ENCODE measurements around the gene VN1R5. TPM values are rescaled to one million over a fixed set of nuclear protein-coding genes. Genes with fewer than 3 reads are reported as not detected.
"Not testable (repeated sequence)": the region's sequence is repeated elsewhere in the genome, so short reads cannot be mapped to it uniquely, and the experiment has no call there.

VN1R5 gene
- total RNA-seq, 2 experiments from 2014 or later: not detected

- POLR2A ChIA-PET: no interaction called here
- no peaks in the 10 kb centered on the region for H3K27me3 Mint-ChIP-seq (ENCODE audit: low read depth)
- H3K27ac Mint-ChIP-seq: no peak overlapping the region
- no peak for ATAC-seq
- H3K9me3 Mint-ChIP-seq (ENCODE audit: insufficient read depth): no peaks in the 10 kb centered on the region
- H3K4me3 Mint-ChIP-seq: no peak overlapping the region
- CTCF ChIA-PET: no interaction called here
- no peaks in the 10 kb centered on the region for H3K4me1 Mint-ChIP-seq (ENCODE audit: low read depth)
- DNase-seq: no peak
- no peaks in the 10 kb centered on the region for H3K36me3 Mint-ChIP-seq (ENCODE audit: low read depth)
These were observed 21.3 kb downstream of the VN1R5 start for GRCh38 chr1:247277191-247277590.

GRCh38 chr1:247281001-247281574, 25.2 kb downstream of the VN1R5 start:
- Mint-ChIP-seq H3K9me3 (ENCODE audit: insufficient read depth) (no peaks in the 10 kb centered on the region), H3K27ac (no peak overlapping the region), H3K4me3 (no peak overlapping the region), H3K27me3 (ENCODE audit: low read depth) (no peaks in the 10 kb centered on the region), H3K36me3 (ENCODE audit: low read depth) (no peaks in the 10 kb centered on the region), H3K4me1 (ENCODE audit: low read depth) (no peaks in the 10 kb centered on the region)
- ATAC-seq: no peak
- CTCF ChIA-PET: no interaction called here
- no peak for DNase-seq
- POLR2A ChIA-PET: no interaction called here

GRCh38 chr1:247286134-247286670, 30.3 kb downstream of the VN1R5 start:
- no peak overlapping the region for H3K27ac Mint-ChIP-seq
- ChIA-PET CTCF (no interaction called here), POLR2A (no interaction called here)
- peaks cover 13% of the 10 kb centered on the region for H3K9me3 Mint-ChIP-seq (ENCODE audit: insufficient read depth)
- no peaks in the 10 kb centered on the region for H3K27me3 Mint-ChIP-seq (ENCODE audit: low read depth)
- DNase-seq (no peak), ATAC-seq (no peak)
- H3K36me3 Mint-ChIP-seq (ENCODE audit: low read depth): no peaks in the 10 kb centered on the region
- no peak overlapping the region for H3K4me3 Mint-ChIP-seq
- peaks cover 2% of the 10 kb centered on the region for H3K4me1 Mint-ChIP-seq (ENCODE audit: low read depth)

GRCh38 chr1:247287460-247287859, 31.6 kb downstream of the VN1R5 start:
- Mint-ChIP-seq H3K4me1 (ENCODE audit: low read depth) (peaks cover 12% of the 10 kb centered on the region), H3K9me3 (ENCODE audit: insufficient read depth) (peaks cover 13% of the 10 kb centered on the region), H3K4me3 (no peak overlapping the region), H3K27ac (no peak overlapping the region), H3K27me3 (ENCODE audit: low read depth) (no peaks in the 10 kb centered on the region), H3K36me3 (ENCODE audit: low read depth) (no peaks in the 10 kb centered on the region)
- no peak for DNase-seq
- no peak for ATAC-seq
- ChIA-PET POLR2A (no interaction called here), CTCF (no interaction called here)

GRCh38 chr1:247288341-247288740, 32.5 kb downstream of the VN1R5 start:
- no peak overlapping the region for H3K27ac Mint-ChIP-seq
- DNase-seq: no peak
- ATAC-seq: no peak
- H3K9me3 Mint-ChIP-seq (ENCODE audit: insufficient read depth): peaks cover 13% of the 10 kb centered on the region
- ChIA-PET CTCF (no interaction called here), POLR2A (no interaction called here)
- no peak overlapping the region for H3K4me3 Mint-ChIP-seq
- H3K27me3 Mint-ChIP-seq (ENCODE audit: low read depth): no peaks in the 10 kb centered on the region
- no peaks in the 10 kb centered on the region for H3K36me3 Mint-ChIP-seq (ENCODE audit: low read depth)
- H3K4me1 Mint-ChIP-seq (ENCODE audit: low read depth): peaks cover 16% of the 10 kb centered on the region

- H3K4me3 Mint-ChIP-seq; H3K36me3 Mint-ChIP-seq (ENCODE audit: low read depth); CTCF ChIA-PET; H3K27me3 Mint-ChIP-seq (ENCODE audit: low read depth); DNase-seq; POLR2A ChIA-PET; ATAC-seq; H3K27ac Mint-ChIP-seq: not testable (repeated sequence)
- Mint-ChIP-seq H3K9me3 (ENCODE audit: insufficient read depth) (peaks cover 13% of the 10 kb centered on the region), H3K4me1 (ENCODE audit: low read depth) (peaks cover 18% of the 10 kb centered on the region)
These were observed 33.5 kb downstream of the VN1R5 start for GRCh38 chr1:247289274-247289892.

- ATAC-seq (no peak), DNase-seq (no peak)
- Mint-ChIP-seq H3K36me3 (ENCODE audit: low read depth) (no peaks in the 10 kb centered on the region), H3K9me3 (ENCODE audit: insufficient read depth) (peaks cover 13% of the 10 kb centered on the region), H3K4me1 (ENCODE audit: low read depth) (peaks cover 18% of the 10 kb centered on the region), H3K27me3 (ENCODE audit: low read depth) (no peaks in the 10 kb centered on the region), H3K27ac (no peak overlapping the region), H3K4me3 (no peak overlapping the region)
- POLR2A ChIA-PET: no interaction called here
- CTCF ChIA-PET: no interaction called here
These were observed 34.7 kb downstream of the VN1R5 start for GRCh38 chr1:247290576-247290975.

- Mint-ChIP-seq H3K27me3 (ENCODE audit: low read depth) (no peaks in the 10 kb centered on the region), H3K4me1 (ENCODE audit: low read depth) (peaks cover 18% of the 10 kb centered on the region), H3K27ac (no peak overlapping the region), H3K9me3 (ENCODE audit: insufficient read depth) (peaks cover 13% of the 10 kb centered on the region), H3K4me3 (no peak overlapping the region), H3K36me3 (ENCODE audit: low read depth) (no peaks in the 10 kb centered on the region)
- ChIA-PET POLR2A (no interaction called here), CTCF (no interaction called here)
- DNase-seq (no peak), ATAC-seq (no peak)
These were observed 35.3 kb downstream of the VN1R5 start for GRCh38 chr1:247291161-247291560.

- peaks cover 21% of the 10 kb centered on the region for H3K4me1 Mint-ChIP-seq (ENCODE audit: low read depth)
- ChIA-PET POLR2A (interaction anchor here (0.6 to 1.3 kb wide), 2 partner anchors 16 to 82 kb away, joined by 4 read pairs; no protein-coding TSS in a partner anchor), CTCF (interaction anchor here (0.8 kb wide), 1 partner anchor 33 kb away, joined by 3 read pairs; no protein-coding TSS in a partner anchor)
- no peaks in the 10 kb centered on the region for H3K36me3 Mint-ChIP-seq (ENCODE audit: low read depth)
- H3K27ac Mint-ChIP-seq: peak overlapping the region; percentile 41
- ATAC-seq (peak; percentile 84), DNase-seq (peak; percentile 57)
- H3K27me3 Mint-ChIP-seq (ENCODE audit: low read depth): no peaks in the 10 kb centered on the region
- H3K9me3 Mint-ChIP-seq (ENCODE audit: insufficient read depth): peaks cover 13% of the 10 kb centered on the region
- no peak overlapping the region for H3K4me3 Mint-ChIP-seq
These were observed 36.1 kb downstream of the VN1R5 start for GRCh38 chr1:247291833-247292561.

GRCh38 chr1:247293047-247293446, 37.2 kb downstream of the VN1R5 start:
- H3K27ac Mint-ChIP-seq: no peak overlapping the region
- ATAC-seq: no peak
- peaks cover 2% of the 10 kb centered on the region for H3K36me3 Mint-ChIP-seq (ENCODE audit: low read depth)
- peaks cover 6% of the 10 kb centered on the region for H3K9me3 Mint-ChIP-seq (ENCODE audit: insufficient read depth)
- no peak for DNase-seq
- no peak overlapping the region for H3K4me3 Mint-ChIP-seq
- no peaks in the 10 kb centered on the region for H3K27me3 Mint-ChIP-seq (ENCODE audit: low read depth)
- peaks cover 32% of the 10 kb centered on the region for H3K4me1 Mint-ChIP-seq (ENCODE audit: low read depth)
- POLR2A ChIA-PET: interaction anchor here (1.3 kb wide), 1 partner anchor 83 kb away, joined by 4 read pairs; no protein-coding TSS in a partner anchor
- CTCF ChIA-PET: interaction anchor here (2.2 kb wide), 1 partner anchor 80 kb away, joined by 7 read pairs; no protein-coding TSS in a partner anchor

- Mint-ChIP-seq H3K36me3 (ENCODE audit: low read depth) (peaks cover 5% of the 10 kb centered on the region), H3K9me3 (ENCODE audit: insufficient read depth) (no peaks in the 10 kb centered on the region), H3K27me3 (ENCODE audit: low read depth) (no peaks in the 10 kb centered on the region), H3K4me1 (ENCODE audit: low read depth) (peaks cover 42% of the 10 kb centered on the region), H3K27ac (no peak overlapping the region), H3K4me3 (no peak overlapping the region)
- ChIA-PET CTCF (interaction anchor here (2.2 kb wide), 1 partner anchor 78 kb away, joined by 7 read pairs; no protein-coding TSS in a partner anchor), POLR2A (interaction anchor here (0.6 kb wide), 1 partner anchor 37 kb away, joined by 4 read pairs; no protein-coding TSS in a partner anchor)
- ATAC-seq (no peak), DNase-seq (no peak)
These were observed 38.4 kb downstream of the VN1R5 start for GRCh38 chr1:247294282-247294681.

- H3K4me1 Mint-ChIP-seq (ENCODE audit: low read depth): peaks cover 42% of the 10 kb centered on the region
- no peak overlapping the region for H3K27ac Mint-ChIP-seq
- H3K27me3 Mint-ChIP-seq (ENCODE audit: low read depth): no peaks in the 10 kb centered on the region
- CTCF ChIA-PET: no interaction called here
- H3K36me3 Mint-ChIP-seq (ENCODE audit: low read depth): peaks cover 10% of the 10 kb centered on the region
- no peak for DNase-seq
- H3K4me3 Mint-ChIP-seq: no peak overlapping the region
- POLR2A ChIA-PET: interaction anchor here (0.6 kb wide), 1 partner anchor 36 kb away, joined by 4 read pairs; no protein-coding TSS in a partner anchor
- ATAC-seq: no peak
- no peaks in the 10 kb centered on the region for H3K9me3 Mint-ChIP-seq (ENCODE audit: insufficient read depth)
These were observed 39.4 kb downstream of the VN1R5 start for GRCh38 chr1:247295274-247295684.
